NCI-H2081 (cell line): ENCODE results near the gene KCNMB4.
A peak's percentile ranks its signal among the peaks of the same experiment; 100 is the strongest.

Experiments
- DNase-seq, 2 experiments: peaks; one replicate each; lab custom pipeline; 2025; lab: John Stamatoyannopoulos, UW

The KCNMB4 gene

GRCh38 chr12:70365648-70366518 is at the start of gene KCNMB4:
TSS of gene KCNMB4 (plus strand) at chr12:70366290. CDS start at chr12:70366735, 445 bp downstream.
- peak; percentile 61 to 66 for DNase-seq

GRCh38 chr12:70317781-70318180 is 48.3 kb upstream of the KCNMB4 start:
- no peak for DNase-seq

- no peak for DNase-seq
These were observed 46.5 kb upstream of the KCNMB4 start for GRCh38 chr12:70319605-70320004.

- DNase-seq = no peak
These were observed 44.9 kb upstream of the KCNMB4 start for GRCh38 chr12:70321191-70321590.

- no peak for DNase-seq
These were observed 38.5 kb upstream of the KCNMB4 start for GRCh38 chr12:70327541-70327940.

GRCh38 chr12:70329728-70330127 is 36.4 kb upstream of the KCNMB4 start:
- DNase-seq = no peak

- no peak for DNase-seq
These were observed 35.9 kb upstream of the KCNMB4 start for GRCh38 chr12:70330158-70330557.

- no peak for DNase-seq
These were observed 33.9 kb upstream of the KCNMB4 start for GRCh38 chr12:70332236-70332635.

- DNase-seq = no peak
These were observed 31.3 kb upstream of the KCNMB4 start for GRCh38 chr12:70334742-70335141.

GRCh38 chr12:70338531-70338930 is 27.6 kb upstream of the KCNMB4 start:
- no peak for DNase-seq

- DNase-seq = no peak
These were observed 15.0 kb upstream of the KCNMB4 start for GRCh38 chr12:70351076-70351475.

- no peak for DNase-seq
These were observed 12.1 kb upstream of the KCNMB4 start for GRCh38 chr12:70353780-70354660.

GRCh38 chr12:70354787-70355186 is 11.3 kb upstream of the KCNMB4 start:
- no peak for DNase-seq

GRCh38 chr12:70355972-70356371 is 10.1 kb upstream of the KCNMB4 start:
- no peak for DNase-seq

GRCh38 chr12:70359458-70360197 is 6.5 kb upstream of the KCNMB4 start:
- DNase-seq = no peak

- DNase-seq = no peak
These were observed 5.9 kb upstream of the KCNMB4 start for GRCh38 chr12:70360218-70360617.

- DNase-seq = no peak
These were observed 1.2 kb upstream of the KCNMB4 start for GRCh38 chr12:70364695-70365397.

GRCh38 chr12:70365398-70365647 is 767 bp upstream of the KCNMB4 start:
- no peak for DNase-seq

- peak; percentile 65 to 73 for DNase-seq
These were observed 629 bp downstream of the KCNMB4 start for GRCh38 chr12:70366581-70367257.

- DNase-seq = no peak
These were observed 1.4 kb downstream of the KCNMB4 start for GRCh38 chr12:70367258-70368141.
